Lower leg skin (tissue), 3 donors: ENCODE data around the gene PTPRN2.

Source experiments
- CTCF ChIP-seq, 3 donors: fragments of 450-650 bp; IDR thresholded peaks; one replicate each; pipeline ENCODE4 v1.5.1; 2016; ENCODE audit warnings: antibody characterized with exemption in 3 of 3, mild to moderate bottlenecking in 3 of 3, moderate library complexity in 2 of 3
- POLR2A ChIP-seq, 2 donors: fragments of 450-650 bp; IDR thresholded peaks; one replicate each; pipeline ENCODE4 v1.6.1; 2016 to 2017; ENCODE audit warnings: antibody characterized with exemption in 2 of 2, mild to moderate bottlenecking in 1 of 2, moderate library complexity in 1 of 2

DNA sequence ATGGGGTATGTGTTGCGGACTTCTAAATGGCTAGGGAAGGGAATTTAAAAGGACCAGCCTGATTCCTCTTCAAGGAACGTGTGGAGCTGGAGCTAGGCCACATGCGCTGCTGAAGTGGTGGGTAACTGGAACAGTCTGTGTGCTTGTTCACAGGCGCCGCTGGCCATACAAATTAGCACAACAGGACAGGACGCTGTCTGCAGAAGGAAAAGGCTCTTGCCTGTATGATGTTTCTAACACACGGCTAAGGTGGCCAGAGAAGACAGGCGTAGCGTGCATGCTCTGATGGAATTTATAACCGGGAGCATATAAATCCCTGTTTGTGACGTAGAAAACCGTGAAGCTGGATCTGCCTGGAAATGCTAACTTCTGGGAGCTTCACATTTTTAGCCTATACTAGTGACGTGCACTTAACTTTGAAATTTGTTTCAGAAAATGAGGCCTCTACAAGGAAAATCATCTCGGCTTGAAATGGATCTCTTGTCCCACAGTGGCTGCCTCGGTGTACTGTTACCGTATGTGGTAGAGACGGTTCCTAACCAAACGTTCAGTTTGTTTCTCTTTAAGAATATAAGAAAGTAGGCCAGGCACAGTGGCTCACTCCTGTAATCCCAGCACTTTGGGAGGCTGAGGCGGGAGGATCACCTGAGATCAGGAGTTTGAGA lies 569.4 kb downstream of the PTPRN2 start:
- TF ChIP-seq POLR2A (IDR thresholded peaks at IDR 0.05) (no peak), CTCF (IDR thresholded peaks at IDR 0.05) (no peak)
